Panc1 (cell line): ENCODE results near the gene RABGAP1L. TPM values are rescaled to one million over a fixed set of nuclear protein-coding genes. Genes with fewer than 3 reads are reported as not detected.

Experiments
- ATAC-seq: fragments of 200-7000 bp; cut with Tn5 transposase; 2 replicates; pipeline ENCODE4 v1.9.1; 2020; ENCODE audit warnings: mild to moderate bottlenecking, moderate library complexity
- BruUV-seq: library from RNA; stranded (reverse); fragments of 400-500 nt; replicated peaks from 2 replicates; lab custom pipeline; 2021; lab: Mats Ljungman, UMichigan
- CTCF ChIA-PET: fragments of 300-600 bp; sonication (Branson Sonifier 250); formaldehyde crosslinking; loops from one replicate; lab custom pipeline; 2022; ENCODE audit warnings: antibody characterized with exemption; lab: Charles Lee
- POLR2A ChIA-PET: fragments of 300-600 bp; sonication (Branson Sonifier 250); formaldehyde crosslinking; loops from one replicate; lab custom pipeline; 2022; ENCODE audit warnings: antibody characterized with exemption; lab: Charles Lee
- DNase-seq: peaks from one replicate; pipeline ENCODE4 v3.0.0-alpha.2; 2010; ENCODE audit warnings: low read depth, low spot score
- H3K27ac ChIP-seq: 2 replicates; pipeline ENCODE4 v1.5.1; 2011; ENCODE audit warnings: mild to moderate bottlenecking, low read length, inconsistent platforms
- H3K27me3 ChIP-seq: fragments of 200-500 bp; sonication (Bioruptor generic); 2 replicates; pipeline ENCODE4 v1.6.0; 2014; ENCODE audit warnings: low read length, inconsistent platforms; ENCODE audit not compliant: control insufficient read depth, insufficient read depth
- H3K36me3 ChIP-seq: fragments of 200-500 bp; sonication (Bioruptor generic); 2 replicates; pipeline ENCODE4 v1.5.1; 2014; ENCODE audit warnings: inconsistent platforms, mild to moderate bottlenecking, low read length, moderate library complexity; ENCODE audit not compliant: control insufficient read depth, insufficient read depth
- H3K4me1 ChIP-seq: 2 replicates; pipeline ENCODE4 v1.5.1; 2011; ENCODE audit warnings: inconsistent platforms, mild to moderate bottlenecking, low read length, moderate library complexity; ENCODE audit not compliant: control insufficient read depth, insufficient read depth
- H3K4me3 ChIP-seq, 2 experiments: 2 replicates each; pipeline ENCODE4 v1.5.1; 2011 to 2012; ENCODE audit warnings: low read depth in 2 of 2, low read length in 2 of 2, mild to moderate bottlenecking in 2 of 2, inconsistent platforms in 1 of 2, moderate library complexity in 1 of 2
- H3K9me3 ChIP-seq: fragments of 200-500 bp; sonication (Bioruptor generic); 2 replicates; pipeline ENCODE4 v1.5.1; 2014; ENCODE audit warnings: low read depth, mild to moderate bottlenecking, inconsistent platforms, low read length, moderate library complexity; ENCODE audit not compliant: control insufficient read depth, insufficient read depth
- POLR2AphosphoS5 ChIP-seq: IDR thresholded peaks from 2 replicates; pipeline ENCODE4 v1.6.1; 2012; ENCODE audit warnings: mild to moderate bottlenecking, low read depth, low read length, moderate library complexity
- SIN3A ChIP-seq: IDR thresholded peaks from 2 replicates; pipeline ENCODE4 v1.6.1; 2012; ENCODE audit warnings: low read depth, mild to moderate bottlenecking, low read length, moderate library complexity, borderline replicate concordance; ENCODE audit not compliant: insufficient read depth
- TCF7L2 ChIP-seq: IDR thresholded peaks from 2 replicates; pipeline ENCODE4 v1.6.1; 2011; ENCODE audit warnings: mild to moderate bottlenecking, low read depth, low read length, inconsistent platforms
- in situ Hi-C: cut with HindIII; loops from 2 replicates; pipeline ENCODE4 v1.10.0; 2016; ENCODE audit warnings: low sequenced_read_pairs, low pct_unique_long_range_greater_than_20kb
- intact Hi-C: fragments of 100-400 bp; cut with micrococcal nuclease; formaldehyde crosslinking; loops from one replicate; pipeline ENCODE4 v1.10.0; 2022; ENCODE audit not compliant: unreplicated experiment
- total RNA-seq: library from RNA; stranded (reverse); gene quantifications from one replicate; pipeline ENCODE4 v1.2.1, GENCODE V29; 2021; ENCODE audit not compliant: unreplicated experiment
- TF ChIP-seq, protein P1 (sequence below): fragments of 450-650 bp; IDR thresholded peaks from 2 replicates; pipeline ENCODE4 v1.5.1; 2017; ENCODE audit warnings: mild to moderate bottlenecking
- TF ChIP-seq, protein P2 (sequence below), 2 experiments: IDR thresholded peaks; 2 replicates each; pipeline ENCODE4 v1.6.1; 2011 to 2012; ENCODE audit warnings: low read depth in 2 of 2, control low read depth in 1 of 2, low read length in 1 of 2, mild to moderate bottlenecking in 1 of 2, moderate library complexity in 1 of 2; ENCODE audit not compliant: insufficient read depth in 1 of 2

Gene RABGAP1L
- total RNA-seq, 1 experiment from 2014 or later: 37.0 TPM

DNA sequence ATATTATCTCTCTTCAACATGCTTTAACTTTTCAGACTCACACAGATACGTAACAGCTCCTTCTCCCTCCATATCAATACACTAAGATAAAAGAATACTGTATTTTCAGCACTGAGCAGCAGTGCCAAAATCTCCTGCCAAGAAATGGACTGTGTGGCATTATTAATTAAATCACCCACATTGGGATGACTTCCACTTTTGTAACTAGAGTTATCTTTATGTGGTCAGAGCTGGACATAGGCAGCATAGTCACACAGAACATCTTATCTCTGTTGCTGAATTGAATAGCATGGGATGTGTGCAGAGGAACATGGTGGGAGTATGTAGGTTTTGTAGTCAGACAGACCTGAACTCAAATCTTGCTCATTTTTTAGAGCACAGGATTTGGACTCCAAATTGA lies 799.1 kb downstream of the RABGAP1L start:
- no peak for DNase-seq
- ChIA-PET CTCF (no interaction called here), POLR2A (no interaction called here)
- BruUV-seq: no TSS peak
- Histone ChIP-seq H3K27me3 (no peaks in the 10 kb centered on the region), H3K9me3 (no peaks in the 10 kb centered on the region), H3K4me1 (no peaks in the 10 kb centered on the region; the same call in 1 of the 2 replicates), H3K4me3 (no peak overlapping the region), H3K27ac (no peak overlapping the region), H3K36me3 (no peaks in the 10 kb centered on the region)
- intact Hi-C loops: no loop called here
- TF ChIP-seq SIN3A: no peak
- no peak for TF ChIP-seq TCF7L2
- TF ChIP-seq, protein P1, sequence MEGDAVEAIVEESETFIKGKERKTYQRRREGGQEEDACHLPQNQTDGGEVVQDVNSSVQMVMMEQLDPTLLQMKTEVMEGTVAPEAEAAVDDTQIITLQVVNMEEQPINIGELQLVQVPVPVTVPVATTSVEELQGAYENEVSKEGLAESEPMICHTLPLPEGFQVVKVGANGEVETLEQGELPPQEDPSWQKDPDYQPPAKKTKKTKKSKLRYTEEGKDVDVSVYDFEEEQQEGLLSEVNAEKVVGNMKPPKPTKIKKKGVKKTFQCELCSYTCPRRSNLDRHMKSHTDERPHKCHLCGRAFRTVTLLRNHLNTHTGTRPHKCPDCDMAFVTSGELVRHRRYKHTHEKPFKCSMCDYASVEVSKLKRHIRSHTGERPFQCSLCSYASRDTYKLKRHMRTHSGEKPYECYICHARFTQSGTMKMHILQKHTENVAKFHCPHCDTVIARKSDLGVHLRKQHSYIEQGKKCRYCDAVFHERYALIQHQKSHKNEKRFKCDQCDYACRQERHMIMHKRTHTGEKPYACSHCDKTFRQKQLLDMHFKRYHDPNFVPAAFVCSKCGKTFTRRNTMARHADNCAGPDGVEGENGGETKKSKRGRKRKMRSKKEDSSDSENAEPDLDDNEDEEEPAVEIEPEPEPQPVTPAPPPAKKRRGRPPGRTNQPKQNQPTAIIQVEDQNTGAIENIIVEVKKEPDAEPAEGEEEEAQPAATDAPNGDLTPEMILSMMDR: no peak
- TF ChIP-seq, protein P2, sequence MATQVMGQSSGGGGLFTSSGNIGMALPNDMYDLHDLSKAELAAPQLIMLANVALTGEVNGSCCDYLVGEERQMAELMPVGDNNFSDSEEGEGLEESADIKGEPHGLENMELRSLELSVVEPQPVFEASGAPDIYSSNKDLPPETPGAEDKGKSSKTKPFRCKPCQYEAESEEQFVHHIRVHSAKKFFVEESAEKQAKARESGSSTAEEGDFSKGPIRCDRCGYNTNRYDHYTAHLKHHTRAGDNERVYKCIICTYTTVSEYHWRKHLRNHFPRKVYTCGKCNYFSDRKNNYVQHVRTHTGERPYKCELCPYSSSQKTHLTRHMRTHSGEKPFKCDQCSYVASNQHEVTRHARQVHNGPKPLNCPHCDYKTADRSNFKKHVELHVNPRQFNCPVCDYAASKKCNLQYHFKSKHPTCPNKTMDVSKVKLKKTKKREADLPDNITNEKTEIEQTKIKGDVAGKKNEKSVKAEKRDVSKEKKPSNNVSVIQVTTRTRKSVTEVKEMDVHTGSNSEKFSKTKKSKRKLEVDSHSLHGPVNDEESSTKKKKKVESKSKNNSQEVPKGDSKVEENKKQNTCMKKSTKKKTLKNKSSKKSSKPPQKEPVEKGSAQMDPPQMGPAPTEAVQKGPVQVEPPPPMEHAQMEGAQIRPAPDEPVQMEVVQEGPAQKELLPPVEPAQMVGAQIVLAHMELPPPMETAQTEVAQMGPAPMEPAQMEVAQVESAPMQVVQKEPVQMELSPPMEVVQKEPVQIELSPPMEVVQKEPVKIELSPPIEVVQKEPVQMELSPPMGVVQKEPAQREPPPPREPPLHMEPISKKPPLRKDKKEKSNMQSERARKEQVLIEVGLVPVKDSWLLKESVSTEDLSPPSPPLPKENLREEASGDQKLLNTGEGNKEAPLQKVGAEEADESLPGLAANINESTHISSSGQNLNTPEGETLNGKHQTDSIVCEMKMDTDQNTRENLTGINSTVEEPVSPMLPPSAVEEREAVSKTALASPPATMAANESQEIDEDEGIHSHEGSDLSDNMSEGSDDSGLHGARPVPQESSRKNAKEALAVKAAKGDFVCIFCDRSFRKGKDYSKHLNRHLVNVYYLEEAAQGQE (IDR thresholded peaks at IDR 0.05; ENCODE audit: insufficient read depth in 1 of 2, low read depth in 2 of 2, low read length in 1 of 2): no peak
- no peak for TF ChIP-seq POLR2AphosphoS5
- in situ Hi-C loops: no loop called here
- ATAC-seq: no peak

DNA sequence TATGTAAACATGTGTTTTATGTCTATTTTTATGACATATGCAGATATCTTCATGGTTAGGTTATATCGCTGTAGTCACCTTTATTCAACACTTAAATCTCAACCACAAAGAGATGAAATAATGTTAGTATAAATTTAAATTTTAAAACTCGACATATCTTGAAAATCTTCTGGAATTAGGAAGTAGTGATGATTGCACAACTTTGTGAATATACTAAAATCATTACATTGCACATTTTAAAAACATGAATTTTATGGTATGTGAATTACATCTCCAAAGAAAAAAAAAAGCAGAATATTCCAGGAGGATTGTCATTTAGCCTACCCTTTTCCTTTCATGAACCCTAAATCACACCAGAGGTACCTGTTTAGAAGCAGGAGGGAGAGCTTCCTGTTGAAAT lies 801.0 kb downstream of the RABGAP1L start:
- no peaks in the 10 kb centered on the region for H3K4me1 ChIP-seq
- no peaks in the 10 kb centered on the region for H3K9me3 ChIP-seq
- in situ Hi-C loops: no loop called here
- no peak overlapping the region for H3K4me3 ChIP-seq
- intact Hi-C loops: no loop called here
- no peak for DNase-seq
- BruUV-seq: no TSS peak
- no peak for TF ChIP-seq POLR2AphosphoS5
- no peak for TF ChIP-seq SIN3A
- TF ChIP-seq, protein P2 (IDR thresholded peaks at IDR 0.05; ENCODE audit: insufficient read depth in 1 of 2, low read depth in 2 of 2, low read length in 1 of 2): no peak
- TF ChIP-seq, protein P1: no peak
- no peak for TF ChIP-seq TCF7L2
- H3K27ac ChIP-seq: no peak overlapping the region
- ATAC-seq: no peak
- ChIA-PET CTCF (no interaction called here), POLR2A (no interaction called here)
- no peaks in the 10 kb centered on the region for H3K27me3 ChIP-seq
- H3K36me3 ChIP-seq: no peaks in the 10 kb centered on the region
